Amygdala (tissue), 56 donors: ENCODE measurements around the gene OPRM1.

ENCODE experiments used
- DNase-seq, 56 donors: peaks; one replicate each; lab custom pipeline; 2025; lab: John Stamatoyannopoulos, UW

Gene OPRM1

DNA sequence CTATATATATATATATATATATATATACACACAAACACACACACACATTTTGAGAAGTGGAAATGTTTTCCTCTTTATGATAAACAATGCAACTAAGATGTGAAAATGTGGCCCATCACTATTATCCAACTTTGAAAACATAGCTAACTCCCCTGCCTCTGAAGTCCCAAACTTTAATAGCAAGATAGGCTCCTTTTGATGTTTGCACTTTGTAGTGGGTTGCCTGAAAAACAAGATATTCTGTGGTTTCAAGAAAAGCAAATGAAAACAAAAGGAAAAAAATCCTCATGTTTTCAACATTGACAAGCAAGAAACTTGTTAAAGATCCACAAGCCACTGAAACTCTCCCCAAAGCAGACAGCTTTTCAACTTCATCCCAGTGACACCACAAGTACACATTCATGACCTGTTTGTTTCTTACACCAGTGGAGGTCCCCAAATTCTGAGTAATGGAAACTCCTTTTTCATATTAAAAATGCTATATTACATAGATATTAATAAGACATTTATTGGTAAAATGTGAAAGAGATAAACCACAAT, 227.6 kb downstream of the OPRM1 start:
- no peak for DNase-seq

DNA sequence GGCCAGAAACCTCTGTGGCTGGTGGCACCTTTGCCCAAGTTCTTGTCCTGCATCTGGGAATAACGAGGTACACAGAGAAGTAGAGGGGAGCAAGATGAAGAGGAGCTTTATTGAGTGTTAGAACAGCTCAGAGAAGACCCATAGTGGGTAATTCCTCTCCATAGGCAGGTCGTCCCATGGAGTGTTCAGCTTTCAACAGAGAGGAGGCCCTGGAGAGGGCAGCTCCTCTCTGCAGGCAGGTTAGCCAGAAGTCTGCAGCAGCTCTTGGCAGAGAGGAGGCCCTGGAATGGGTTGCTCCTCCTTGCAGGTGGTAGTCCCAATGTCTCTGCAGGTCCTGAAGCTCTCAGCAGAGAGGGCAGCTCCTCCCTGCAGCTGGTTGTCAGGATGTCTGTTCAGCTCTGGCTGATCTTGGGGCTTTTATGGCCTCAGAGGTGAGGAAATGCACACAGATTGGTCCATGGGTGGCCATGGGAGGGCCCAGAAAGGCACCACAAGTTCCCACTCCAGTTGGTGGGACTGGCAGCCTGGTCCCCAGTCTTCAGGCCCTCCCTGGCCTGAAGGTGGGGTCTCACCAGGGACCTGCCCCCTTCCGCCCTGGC, 228.6 kb downstream of the OPRM1 start:
- peak in 1 of 56 donors; percentile 13 for DNase-seq

DNA sequence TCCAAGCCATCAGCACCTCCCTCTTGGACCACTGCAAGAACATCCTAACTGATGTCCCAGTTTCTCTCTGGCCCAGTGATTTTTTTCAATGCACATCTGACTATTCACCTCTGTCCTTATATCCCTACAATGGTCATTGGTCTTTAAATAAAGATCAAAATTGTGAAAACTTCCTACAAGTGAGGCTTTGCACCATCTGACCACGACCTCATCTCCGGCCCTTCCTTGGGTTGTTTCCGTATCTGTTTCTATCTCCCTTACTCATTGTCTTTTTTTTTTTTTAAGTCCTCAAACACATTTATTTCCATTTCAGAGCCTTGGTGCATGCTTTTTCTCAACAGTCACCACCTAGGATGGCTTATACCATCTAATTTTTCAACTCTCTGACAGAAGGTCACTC, 229.4 kb downstream of the OPRM1 start:
- no peak for DNase-seq

DNA sequence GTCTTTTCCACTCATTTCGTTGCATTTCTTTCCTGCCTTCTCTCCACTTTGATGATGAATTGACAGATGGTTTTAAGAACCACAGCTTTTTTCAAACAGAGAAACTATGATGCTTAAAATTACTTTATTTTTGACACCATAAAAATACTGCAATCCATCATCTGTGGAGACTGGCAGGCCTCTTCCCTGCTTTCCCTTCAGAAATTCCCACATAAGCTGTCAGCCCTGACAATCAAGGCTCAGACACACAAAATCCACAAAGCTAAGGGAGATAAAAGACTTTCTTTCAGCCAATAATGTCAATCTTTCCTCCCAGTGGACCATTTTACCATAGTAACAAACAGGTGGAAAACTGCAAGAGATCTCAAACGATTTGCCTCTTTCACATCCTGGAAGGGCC, 235.1 kb downstream of the OPRM1 start:
- no peak for DNase-seq

DNA sequence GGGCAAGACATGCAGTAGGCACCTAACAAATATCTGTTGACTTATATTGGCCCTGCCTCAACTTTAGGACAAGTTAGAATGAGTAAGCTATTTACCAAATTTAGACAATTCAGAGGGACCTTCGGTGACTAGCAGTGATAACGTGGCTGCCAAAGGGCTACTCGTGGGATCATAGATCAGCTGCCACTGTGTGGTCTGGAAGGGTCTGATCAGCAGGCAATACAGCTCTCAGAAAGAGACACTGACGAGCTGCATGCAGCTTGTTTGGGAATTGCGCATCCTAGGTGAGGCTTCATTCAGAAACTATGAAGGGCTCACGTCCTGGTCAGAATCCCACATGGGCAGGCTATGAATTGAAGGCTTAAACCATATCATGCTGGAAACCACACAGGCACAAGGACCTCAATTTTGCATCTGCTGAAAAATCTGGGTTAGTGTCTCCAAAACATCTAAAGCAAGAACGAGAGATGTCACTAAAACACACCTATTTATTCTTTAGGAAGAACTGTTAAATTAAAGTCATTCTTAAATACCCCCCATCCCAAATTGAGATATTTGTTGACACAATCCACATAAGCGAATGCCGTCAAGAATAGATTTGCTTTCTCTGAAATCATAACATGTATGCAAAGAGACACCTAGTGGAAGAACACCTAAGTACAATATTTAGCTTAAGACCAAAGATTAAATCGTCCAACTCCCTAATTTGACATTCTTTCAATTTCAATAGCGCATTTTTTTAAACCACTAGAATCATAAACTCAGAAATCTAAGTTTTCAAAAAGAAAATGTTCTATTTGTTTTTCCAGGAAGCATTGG, 238.0 kb downstream of the OPRM1 start:
- peak in 1 of 56 donors; percentile 16 for DNase-seq

DNA sequence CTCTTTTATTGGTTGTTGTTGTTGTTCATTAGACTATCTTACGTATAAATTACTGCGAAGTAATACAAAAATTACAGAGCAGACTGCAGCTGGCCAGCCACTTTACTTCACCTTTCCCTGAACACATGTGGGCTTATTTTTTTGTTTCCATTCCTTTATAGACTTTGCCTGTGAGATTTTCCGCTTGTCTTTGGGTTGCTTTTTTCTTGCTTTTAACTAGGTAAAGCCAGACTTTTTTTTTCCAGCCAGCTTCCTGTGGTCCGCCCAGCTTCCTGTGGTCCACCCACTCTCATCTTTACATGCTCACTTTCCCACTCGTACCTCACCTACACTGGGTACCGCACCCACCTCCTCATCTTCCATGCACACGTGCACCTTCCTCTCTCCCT, 238.6 kb downstream of the OPRM1 start:
- DNase-seq = no peak

DNA sequence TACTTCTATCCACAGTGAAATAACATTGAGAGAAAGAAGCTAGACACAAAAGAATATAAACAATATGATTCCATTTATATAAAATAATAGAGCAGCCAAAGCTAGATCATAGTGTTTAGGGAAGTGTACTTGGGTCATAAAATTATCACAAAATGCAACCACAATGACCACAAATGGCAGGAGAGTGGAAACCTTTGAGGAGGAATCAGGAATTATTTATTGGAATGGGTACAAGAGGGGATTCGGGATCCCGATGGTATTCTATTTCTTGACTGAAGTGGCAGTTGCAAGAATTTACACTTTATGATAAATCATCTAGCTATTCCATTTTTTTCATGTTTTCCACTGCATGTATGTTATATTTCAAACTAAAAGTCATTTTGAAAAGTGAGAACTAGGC, 241.5 kb downstream of the OPRM1 start:
- DNase-seq = no peak

DNA sequence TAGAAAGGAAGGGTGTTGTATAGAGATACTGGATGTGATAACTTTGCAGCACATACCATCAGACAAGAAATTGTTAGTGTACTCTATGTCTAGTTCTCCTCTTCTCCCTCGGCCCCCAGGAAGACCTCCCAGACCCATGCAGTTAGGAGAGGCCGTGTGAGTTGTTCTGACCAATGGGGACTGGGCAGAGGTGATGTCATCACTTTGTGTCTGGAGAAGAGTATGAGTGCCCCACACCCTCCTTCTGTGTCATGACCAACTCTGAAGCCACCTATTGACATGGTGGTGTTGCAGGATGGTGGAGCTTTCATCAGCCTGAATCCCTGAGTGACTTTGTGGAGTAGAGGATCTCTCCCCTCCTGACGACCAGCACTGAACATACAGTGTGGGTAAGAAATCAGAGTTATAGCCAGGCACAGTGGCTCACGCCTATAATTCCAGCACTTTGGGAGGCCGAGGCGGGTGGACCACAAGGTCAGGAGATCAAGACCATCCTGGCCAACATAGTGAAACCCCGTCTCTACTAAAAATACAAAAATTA, 245.3 kb downstream of the OPRM1 start:
- DNase-seq = no peak

DNA sequence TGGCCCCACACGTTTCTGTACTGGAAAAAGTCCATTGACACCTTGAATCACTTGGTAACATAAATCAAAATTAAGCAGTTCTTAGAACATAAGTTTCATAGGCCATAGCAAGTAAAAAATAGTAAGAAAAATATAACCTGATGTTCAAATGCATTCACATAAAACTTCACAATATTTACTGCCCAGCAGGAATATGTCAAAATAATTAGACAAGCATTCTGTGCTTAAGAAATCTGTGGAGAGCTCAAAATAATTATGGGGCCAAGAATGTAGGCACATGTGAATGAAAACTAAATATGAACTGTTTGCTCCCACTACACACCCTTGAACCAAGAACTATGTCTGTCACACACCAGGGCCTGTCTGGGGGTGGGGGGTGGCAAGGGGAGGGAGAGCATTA, 246.8 kb downstream of the OPRM1 start:
- DNase-seq = no peak

DNA sequence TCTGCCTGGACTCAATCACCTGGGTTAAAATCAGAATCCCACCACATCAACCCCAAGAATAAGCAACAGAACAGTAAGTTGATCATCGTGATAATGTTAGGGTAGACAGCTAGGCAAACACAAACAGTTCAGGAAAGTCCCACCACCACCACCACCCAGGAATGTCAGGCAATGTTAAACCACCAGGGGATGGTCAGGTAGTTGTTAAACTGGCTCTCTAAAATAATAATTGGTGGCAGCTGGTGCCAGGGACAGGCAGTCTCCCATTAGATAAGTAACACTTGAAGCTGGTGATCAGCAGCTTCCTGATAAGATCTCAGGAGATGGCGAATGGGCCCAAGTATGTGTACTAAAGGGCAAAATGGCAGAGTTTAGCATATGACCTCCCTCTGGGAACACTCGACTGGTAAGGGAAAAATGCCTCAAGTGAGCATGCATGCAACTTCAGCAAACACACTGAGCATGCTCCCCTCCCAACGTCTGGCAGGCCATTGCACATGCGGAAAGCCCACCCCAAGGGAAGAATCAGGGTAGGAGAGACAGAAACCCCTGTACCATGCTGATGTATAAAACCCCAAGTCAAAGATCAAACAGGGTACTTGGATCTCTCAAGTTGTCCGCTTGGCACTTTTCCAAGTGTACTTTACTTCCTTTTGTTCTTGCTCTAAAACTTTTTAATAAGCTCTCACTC, 250.9 kb downstream of the OPRM1 start:
- DNase-seq = no peak

DNA sequence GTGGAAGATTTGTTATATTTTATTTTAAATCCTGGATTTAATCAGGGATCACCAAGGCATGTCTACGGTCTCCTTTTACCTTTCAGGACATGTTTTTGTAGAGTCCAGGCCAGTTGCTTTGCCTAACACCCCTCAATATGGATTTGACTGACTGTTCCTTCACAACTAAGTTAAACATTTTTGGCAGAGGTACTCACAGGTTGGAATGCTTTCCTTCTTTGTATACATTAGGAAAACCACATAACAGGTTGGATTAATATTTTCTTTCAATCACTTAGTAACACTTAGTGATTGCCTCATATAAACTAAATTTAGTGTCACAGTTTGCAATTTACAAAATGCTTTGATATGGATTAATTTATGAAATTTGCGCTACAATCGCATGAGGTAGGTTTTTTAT, 253.0 kb downstream of the OPRM1 start:
- DNase-seq = no peak

DNA sequence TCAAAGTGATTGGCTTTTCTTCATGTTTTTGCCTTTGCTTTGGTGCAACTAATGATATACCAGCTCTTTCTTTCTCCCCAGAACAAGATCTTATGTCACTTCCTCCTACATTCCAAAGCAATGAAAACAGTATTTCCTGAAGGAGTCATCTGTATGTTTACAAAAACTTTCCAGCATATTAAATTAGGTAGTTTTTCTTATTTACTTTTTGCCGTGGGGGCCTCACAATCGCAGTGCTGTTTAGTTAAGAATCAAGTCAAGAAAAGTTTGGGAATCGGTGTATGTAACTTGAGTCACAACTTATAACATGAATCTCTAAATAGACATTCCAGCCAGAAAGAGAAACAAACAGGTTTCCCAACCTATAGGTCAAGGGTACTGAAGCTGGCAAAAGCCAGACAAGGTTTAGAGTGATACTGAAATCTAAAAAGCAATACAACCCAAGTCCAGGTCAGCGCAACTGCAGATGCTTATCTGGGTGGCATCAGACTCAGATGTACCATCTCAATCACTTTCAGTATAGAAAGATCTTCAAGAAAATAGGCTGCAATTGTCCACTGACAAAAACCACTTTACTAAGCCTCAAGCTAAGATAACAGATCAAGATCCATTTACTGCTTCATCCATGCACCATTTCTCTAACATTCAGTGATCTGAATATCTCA, 253.9 kb downstream of the OPRM1 start:
- DNase-seq = no peak

DNA sequence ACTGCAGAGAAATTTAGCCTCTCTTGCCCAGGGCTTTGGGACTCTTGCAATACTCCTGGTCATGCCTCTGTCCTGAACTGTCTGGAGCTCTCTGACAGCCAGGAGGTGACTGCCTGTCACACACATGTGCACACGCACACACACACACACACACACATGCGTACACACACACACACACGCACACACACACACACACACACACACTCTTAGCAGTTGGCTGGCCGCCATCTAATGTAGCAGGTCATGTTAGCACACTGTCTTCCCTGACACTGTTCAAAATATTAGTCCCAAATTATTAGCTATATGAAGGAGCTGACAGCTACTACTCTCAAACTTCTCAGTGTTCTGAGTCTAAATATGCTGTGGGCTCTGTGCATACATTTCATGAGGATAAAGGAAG, 256.7 kb downstream of the OPRM1 start:
- DNase-seq = no peak
